ENCODE measurements around the gene MAP3K2. TPM values are rescaled to one million over a fixed set of nuclear protein-coding genes. Genes with fewer than 3 reads are reported as not detected.

MAP3K2 gene
- total RNA-seq, 1 donor from 2014 or later = 36.6 TPM

DNA sequence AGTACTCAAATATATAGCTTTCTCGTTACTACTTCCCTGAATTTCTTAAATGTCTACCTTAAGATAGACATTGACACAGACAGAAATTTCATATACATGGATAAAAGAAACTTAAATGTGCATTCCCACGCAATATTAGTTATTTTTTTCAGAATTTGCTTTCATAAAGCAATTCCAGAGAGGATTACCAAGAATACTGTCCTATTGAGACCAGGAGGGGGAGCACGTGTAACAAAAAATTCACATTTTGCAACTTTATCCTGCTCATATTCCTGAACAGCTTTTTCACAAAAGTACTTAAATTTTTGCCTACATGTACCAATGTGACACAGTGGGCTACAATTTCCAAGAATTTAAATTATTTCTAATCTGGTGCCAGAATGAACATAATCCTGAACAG, 63.1 kb downstream of the MAP3K2 start:
- H3K9me3 ChIP-seq = no peaks in the 10 kb centered on the region
- intact Hi-C loops (cut with DNase I) = loop anchor here (5.0 kb wide), 1 partner anchor 153 kb away; no protein-coding TSS in a partner anchor
- no peaks in the 10 kb centered on the region for H3K27me3 ChIP-seq
- TF ChIP-seq POLR2AphosphoS5 (IDR thresholded peaks at IDR 0.05; ENCODE audit: insufficient read depth in 1 of 2, low read depth in 1 of 2) (no peak), POLR2A (IDR thresholded peaks at IDR 0.05) (no peak), CTCF (IDR thresholded peaks at IDR 0.05) (peak; percentile 20 to 56 (median 28))
- H3K4me3 ChIP-seq = no peak overlapping the region
- H3K36me3 ChIP-seq = peaks cover 0 to 57% of the 10 kb centered on the region in 2 donors
- no peaks in the 10 kb centered on the region for H3K4me1 ChIP-seq
- DNase-seq (ENCODE audit: extremely low spot score in 2 of 2) = no peak
- H3K27ac ChIP-seq = no peak overlapping the region

GRCh38 chr2:127321303-127321702, 66.5 kb downstream of the MAP3K2 start:
- Histone ChIP-seq H3K4me1 (no peaks in the 10 kb centered on the region), H3K27me3 (no peaks in the 10 kb centered on the region), H3K36me3 (peaks cover 0 to 75% of the 10 kb centered on the region in 2 donors), H3K4me3 (no peak overlapping the region), H3K9me3 (no peaks in the 10 kb centered on the region), H3K27ac (no peak overlapping the region)
- DNase-seq (ENCODE audit: extremely low spot score in 2 of 2) = no peak
- TF ChIP-seq CTCF (IDR thresholded peaks at IDR 0.05) = no peak
- TF ChIP-seq POLR2A (IDR thresholded peaks at IDR 0.05) = no peak
- no peak for TF ChIP-seq POLR2AphosphoS5 (IDR thresholded peaks at IDR 0.05; ENCODE audit: insufficient read depth in 1 of 2, low read depth in 1 of 2)
- intact Hi-C loops (cut with DNase I) = loop anchor here (5.0 kb wide), 1 partner anchor 156 kb away; no protein-coding TSS in a partner anchor

DNA sequence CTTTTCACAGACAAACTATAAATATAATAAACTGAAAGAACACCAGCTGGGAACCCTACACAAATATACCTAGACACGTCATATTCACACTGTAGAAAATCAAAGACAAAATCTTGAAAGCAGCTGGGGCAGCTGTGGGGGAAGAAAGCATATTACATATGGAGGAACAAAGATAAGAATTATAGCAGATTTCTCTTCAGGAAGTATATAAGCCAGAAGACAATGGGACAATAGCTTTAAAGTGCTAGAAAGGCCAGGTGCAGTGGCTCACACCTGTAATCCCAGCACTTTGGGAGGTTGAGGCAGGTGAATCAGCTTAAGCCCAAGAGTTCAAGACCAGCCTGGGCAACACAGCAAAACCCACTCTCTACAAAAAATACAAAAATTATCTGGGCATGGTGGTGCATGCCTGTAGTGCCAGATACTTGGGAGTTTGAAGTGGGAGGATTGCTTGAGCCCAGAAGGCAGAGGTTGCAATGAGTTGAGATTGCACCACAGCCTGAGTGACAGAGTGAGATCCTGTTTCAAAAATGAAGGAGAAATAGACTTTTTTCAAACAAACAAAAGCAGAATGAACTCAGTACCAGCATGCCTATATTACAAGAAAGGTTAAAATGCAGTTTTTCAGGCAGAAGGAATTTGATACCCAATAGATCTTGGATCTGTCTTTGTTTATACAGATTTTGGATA, 67.0 kb downstream of the MAP3K2 start:
- Histone ChIP-seq H3K27me3 (no peaks in the 10 kb centered on the region), H3K27ac (no peak overlapping the region), H3K4me1 (no peaks in the 10 kb centered on the region), H3K9me3 (no peaks in the 10 kb centered on the region), H3K4me3 (no peak overlapping the region), H3K36me3 (peaks cover 0 to 79% of the 10 kb centered on the region in 2 donors)
- no peak for TF ChIP-seq CTCF (IDR thresholded peaks at IDR 0.05)
- no peak for TF ChIP-seq POLR2AphosphoS5 (IDR thresholded peaks at IDR 0.05; ENCODE audit: insufficient read depth in 1 of 2, low read depth in 1 of 2)
- TF ChIP-seq POLR2A (IDR thresholded peaks at IDR 0.05) = no peak
- DNase-seq (ENCODE audit: extremely low spot score in 2 of 2) = no peak
- intact Hi-C loops (cut with DNase I) = loop anchor here (5.0 kb wide), 1 partner anchor 157 kb away; no protein-coding TSS in a partner anchor

DNA sequence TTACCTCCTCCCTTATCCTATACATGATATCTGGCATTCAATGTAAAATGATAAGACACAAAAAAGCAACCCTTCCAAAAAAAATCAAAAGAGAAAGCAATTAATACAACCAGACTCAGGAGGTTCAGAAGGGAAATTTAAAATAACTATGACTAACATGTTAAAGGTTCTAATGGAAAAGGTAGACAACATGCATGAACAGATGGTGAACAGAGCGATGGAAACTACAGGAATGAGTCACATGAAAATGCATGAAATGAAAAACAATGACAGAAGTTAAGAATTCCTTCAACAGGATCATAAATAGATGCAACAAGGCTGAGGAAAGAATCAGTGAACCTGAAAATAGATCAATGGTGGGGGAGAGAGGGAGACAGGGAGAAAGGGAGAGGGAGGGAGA, 67.7 kb downstream of the MAP3K2 start:
- TF ChIP-seq POLR2AphosphoS5 (IDR thresholded peaks at IDR 0.05; ENCODE audit: insufficient read depth in 1 of 2, low read depth in 1 of 2) (no peak), POLR2A (IDR thresholded peaks at IDR 0.05) (no peak), CTCF (IDR thresholded peaks at IDR 0.05) (no peak)
- no peaks in the 10 kb centered on the region for H3K9me3 ChIP-seq
- H3K4me3 ChIP-seq = no peak overlapping the region
- H3K36me3 ChIP-seq = peaks cover 0 to 78% of the 10 kb centered on the region in 2 donors
- intact Hi-C loops (cut with DNase I) = loop anchor here (5.0 kb wide), 1 partner anchor 157 kb away; no protein-coding TSS in a partner anchor
- DNase-seq (ENCODE audit: extremely low spot score in 2 of 2) = no peak
- no peaks in the 10 kb centered on the region for H3K27me3 ChIP-seq
- no peak overlapping the region for H3K27ac ChIP-seq
- no peaks in the 10 kb centered on the region for H3K4me1 ChIP-seq
